Lower lobe of right lung (tissue), 2 donors: ENCODE results near the gene PCYT1A. TPM values are rescaled to one million over a fixed set of nuclear protein-coding genes. Genes with fewer than 3 reads are reported as not detected.
"Not testable (repeated sequence)": the region's sequence is repeated elsewhere in the genome, so short reads cannot be mapped to it uniquely, and the experiment has no call there.

ENCODE experiments used
- ATAC-seq, 2 donors: fragments of 200-7000 bp; cut with Tn5 transposase; one replicate each; pipeline ENCODE4 v1.9.1; 2020 to 2022; ENCODE audit warnings: mild to moderate bottlenecking in 2 of 2, moderate library complexity in 2 of 2
- DNase-seq: peaks from one replicate; pipeline ENCODE4 v3.0.0-alpha.2; 2020
- H3K27ac ChIP-seq: fragments of 200-600 bp; one replicate; pipeline ENCODE4 v1.8.0; 2022
- H3K27me3 ChIP-seq: fragments of 200-600 bp; one replicate; pipeline ENCODE4 v1.8.0; 2022; ENCODE audit warnings: low read depth
- H3K36me3 ChIP-seq: fragments of 200-600 bp; one replicate; pipeline ENCODE4 v1.8.0; 2022; ENCODE audit warnings: mild to moderate bottlenecking
- H3K4me1 ChIP-seq: fragments of 200-600 bp; one replicate; pipeline ENCODE4 v1.8.0; 2022
- H3K4me3 ChIP-seq: fragments of 200-600 bp; one replicate; pipeline ENCODE4 v1.8.0; 2022; ENCODE audit warnings: mild to moderate bottlenecking
- H3K9me3 ChIP-seq: fragments of 200-600 bp; one replicate; pipeline ENCODE4 v1.8.0; 2022
- CTCF ChIP-seq: fragments of 200-600 bp; IDR thresholded peaks from one replicate; pipeline ENCODE4 v1.8.0; 2022; ENCODE audit warnings: antibody characterized with exemption, mild to moderate bottlenecking
- intact Hi-C: fragments of 100-400 bp; cut with DNase I; formaldehyde crosslinking; loops from one replicate; pipeline ENCODE4 v1.11.0; 2022
- total RNA-seq: library from RNA; stranded (reverse); fragmentation: NEBNext Ultra II Directional; extraction: Animal tissue kit (Norgen Biotek cat#: 25700); gene quantifications from one replicate; pipeline ENCODE4 v1.2.1, GENCODE V29; 2021
- donor health status: DM: no; HTN: yes; CAD: no; lungs with severe emphysema.

The PCYT1A gene
- total RNA-seq, 1 donor from 2014 or later, result 56.1 TPM

GRCh38 chr3:196207159-196207832 is 80.2 kb downstream of the PCYT1A start:
- H3K27ac ChIP-seq, result no peak overlapping the region
- ATAC-seq, result peak; percentile 41 to 45
- no peaks in the 10 kb centered on the region for H3K36me3 ChIP-seq
- no peaks in the 10 kb centered on the region for H3K4me1 ChIP-seq
- H3K27me3 ChIP-seq, result no peaks in the 10 kb centered on the region
- intact Hi-C loops, result no loop called here
- H3K9me3 ChIP-seq, result no peaks in the 10 kb centered on the region
- peak overlapping the region; percentile 33 for H3K4me3 ChIP-seq
- peak; percentile 74 for DNase-seq
- no peak for TF ChIP-seq CTCF

- H3K27me3 ChIP-seq, H3K27ac ChIP-seq, H3K4me1 ChIP-seq, DNase-seq, ATAC-seq, H3K36me3 ChIP-seq, H3K9me3 ChIP-seq, H3K4me3 ChIP-seq, intact Hi-C loops: not testable (repeated sequence)
Measured at GRCh38 chr3:196205442-196206205, 81.9 kb downstream of the PCYT1A start.

GRCh38 chr3:196203846-196204245 is 83.7 kb downstream of the PCYT1A start:
- intact Hi-C loops, result no loop called here
- H3K36me3 ChIP-seq, result no peaks in the 10 kb centered on the region
- DNase-seq (no peak), ATAC-seq (no peak)
- no peak overlapping the region for H3K27ac ChIP-seq
- no peak for TF ChIP-seq CTCF
- no peaks in the 10 kb centered on the region for H3K4me1 ChIP-seq
- H3K27me3 ChIP-seq, result no peaks in the 10 kb centered on the region
- H3K9me3 ChIP-seq, result no peaks in the 10 kb centered on the region
- no peak overlapping the region for H3K4me3 ChIP-seq

- peak; percentile 81 for DNase-seq
- TF ChIP-seq CTCF, result no peak
- intact Hi-C loops, result no loop called here
- Histone ChIP-seq H3K27ac (no peak overlapping the region), H3K4me3 (no peak overlapping the region), H3K9me3 (no peaks in the 10 kb centered on the region), H3K36me3 (no peaks in the 10 kb centered on the region), H3K4me1 (no peaks in the 10 kb centered on the region), H3K27me3 (no peaks in the 10 kb centered on the region)
- peak; percentile 55 to 80 for ATAC-seq
Measured at GRCh38 chr3:196202516-196202970, 85.0 kb downstream of the PCYT1A start.

- H3K27me3 ChIP-seq, result no peaks in the 10 kb centered on the region
- H3K4me3 ChIP-seq, result no peak overlapping the region
- no peaks in the 10 kb centered on the region for H3K9me3 ChIP-seq
- H3K4me1 ChIP-seq, result peaks cover 9% of the 10 kb centered on the region
- H3K36me3 ChIP-seq, result no peaks in the 10 kb centered on the region
- intact Hi-C loops, result no loop called here
- no peak for TF ChIP-seq CTCF
- DNase-seq, result no peak
- ATAC-seq, result no peak
- no peak overlapping the region for H3K27ac ChIP-seq
Measured at GRCh38 chr3:196198771-196199753, 88.5 kb downstream of the PCYT1A start.
